Measurements from ENCODE around the gene GCK.
A peak's percentile ranks its signal among the peaks of the same experiment; 100 is the strongest.

Gene GCK

GRCh38 chr7:44138698-44139097, 50.5 kb downstream of the GCK start:
- in situ Hi-C loops (cut with MboI; ENCODE audit: low sequenced_read_pairs, unreplicated experiment) = no loop called here
- no peak for DNase-seq (ENCODE audit: low spot score)
- TF ChIP-seq, protein P1, sequence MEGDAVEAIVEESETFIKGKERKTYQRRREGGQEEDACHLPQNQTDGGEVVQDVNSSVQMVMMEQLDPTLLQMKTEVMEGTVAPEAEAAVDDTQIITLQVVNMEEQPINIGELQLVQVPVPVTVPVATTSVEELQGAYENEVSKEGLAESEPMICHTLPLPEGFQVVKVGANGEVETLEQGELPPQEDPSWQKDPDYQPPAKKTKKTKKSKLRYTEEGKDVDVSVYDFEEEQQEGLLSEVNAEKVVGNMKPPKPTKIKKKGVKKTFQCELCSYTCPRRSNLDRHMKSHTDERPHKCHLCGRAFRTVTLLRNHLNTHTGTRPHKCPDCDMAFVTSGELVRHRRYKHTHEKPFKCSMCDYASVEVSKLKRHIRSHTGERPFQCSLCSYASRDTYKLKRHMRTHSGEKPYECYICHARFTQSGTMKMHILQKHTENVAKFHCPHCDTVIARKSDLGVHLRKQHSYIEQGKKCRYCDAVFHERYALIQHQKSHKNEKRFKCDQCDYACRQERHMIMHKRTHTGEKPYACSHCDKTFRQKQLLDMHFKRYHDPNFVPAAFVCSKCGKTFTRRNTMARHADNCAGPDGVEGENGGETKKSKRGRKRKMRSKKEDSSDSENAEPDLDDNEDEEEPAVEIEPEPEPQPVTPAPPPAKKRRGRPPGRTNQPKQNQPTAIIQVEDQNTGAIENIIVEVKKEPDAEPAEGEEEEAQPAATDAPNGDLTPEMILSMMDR (IDR thresholded peaks at IDR 0.05; ENCODE audit: borderline replicate concordance, control extremely low read depth, extremely low read depth, insufficient read depth, missing control alignments) = no peak

DNA sequence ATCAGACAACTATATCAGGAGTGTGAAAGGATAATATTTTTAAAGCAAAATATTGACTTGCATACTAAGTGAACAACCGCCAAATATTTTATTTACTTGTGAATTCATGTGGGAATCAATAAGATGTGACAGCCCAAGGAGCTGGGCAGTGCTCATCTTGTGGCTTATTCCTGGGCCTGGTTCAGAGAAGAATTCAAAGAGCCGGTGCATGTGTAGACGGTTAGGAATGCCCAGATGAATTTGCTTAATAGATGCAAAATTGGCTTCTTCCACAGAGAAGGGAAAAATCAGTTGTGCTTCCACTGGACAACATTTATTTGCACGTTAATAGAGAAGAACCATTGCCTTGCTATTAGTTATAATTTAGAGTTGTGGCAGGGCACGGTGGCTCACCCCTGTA, 52.5 kb downstream of the GCK start:
- no peak for DNase-seq (ENCODE audit: low spot score)
- in situ Hi-C loops (cut with MboI; ENCODE audit: low sequenced_read_pairs, unreplicated experiment) = no loop called here

GRCh38 chr7:44134943-44135628, 54.2 kb downstream of the GCK start:
- in situ Hi-C loops (cut with MboI; ENCODE audit: low sequenced_read_pairs, unreplicated experiment) = no loop called here
- TF ChIP-seq, protein P1 (IDR thresholded peaks at IDR 0.05; ENCODE audit: borderline replicate concordance, control extremely low read depth, extremely low read depth, insufficient read depth, missing control alignments) = no peak
- no peak for DNase-seq (ENCODE audit: low spot score)

More for the DNA sequence above, 52.5 kb downstream of the GCK start:
- TF ChIP-seq, protein P1 (IDR thresholded peaks at IDR 0.05; ENCODE audit: borderline replicate concordance, control extremely low read depth, extremely low read depth, insufficient read depth, missing control alignments) = no peak

DNA sequence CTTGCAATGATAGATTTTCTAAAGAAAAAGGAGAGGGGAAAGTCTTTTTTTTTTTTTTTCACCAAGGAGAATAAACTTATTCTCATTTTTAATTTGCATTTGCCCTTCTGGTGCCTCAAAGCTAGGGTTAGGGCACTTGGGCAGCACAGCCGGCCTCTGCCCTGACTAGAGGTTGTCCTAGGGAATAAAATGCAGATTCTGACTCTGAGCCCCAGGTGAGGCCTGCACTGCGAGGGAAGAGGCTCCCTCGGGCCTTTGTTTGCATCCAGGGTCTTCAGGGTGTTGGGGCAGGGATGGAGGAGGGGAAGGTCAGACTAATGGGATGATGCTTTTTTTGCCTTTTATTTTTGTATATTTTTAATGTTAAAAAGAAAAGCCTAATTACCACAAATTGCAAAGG, 55.9 kb downstream of the GCK start:
- no peak for DNase-seq (ENCODE audit: low spot score)
- TF ChIP-seq, protein P1 (IDR thresholded peaks at IDR 0.05; ENCODE audit: borderline replicate concordance, control extremely low read depth, extremely low read depth, insufficient read depth, missing control alignments) = no peak
- in situ Hi-C loops (cut with MboI; ENCODE audit: low sequenced_read_pairs, unreplicated experiment) = no loop called here

DNA sequence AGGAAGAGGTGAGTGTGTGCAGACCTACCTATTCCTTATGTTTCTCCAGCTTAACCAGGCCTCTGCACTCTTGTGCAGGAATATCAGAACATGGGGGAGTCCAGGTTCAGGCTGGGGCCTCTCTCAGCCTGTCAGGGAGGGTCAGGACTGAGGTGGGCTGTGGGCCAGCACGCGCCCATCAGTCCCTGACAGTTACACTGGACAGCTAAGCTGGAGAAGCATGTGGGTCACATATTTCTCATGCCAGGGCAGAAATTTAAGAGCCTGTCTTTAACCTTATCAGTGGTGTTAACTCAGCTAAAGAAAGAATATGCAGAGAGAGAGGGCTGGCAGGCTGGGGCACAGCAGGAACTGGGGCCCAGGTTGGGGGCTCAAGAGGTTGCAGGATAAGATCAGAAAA, 57.2 kb downstream of the GCK start:
- in situ Hi-C loops (cut with MboI; ENCODE audit: low sequenced_read_pairs, unreplicated experiment) = no loop called here
- DNase-seq (ENCODE audit: low spot score) = no peak
- TF ChIP-seq, protein P1 (IDR thresholded peaks at IDR 0.05; ENCODE audit: borderline replicate concordance, control extremely low read depth, extremely low read depth, insufficient read depth, missing control alignments) = no peak

DNA sequence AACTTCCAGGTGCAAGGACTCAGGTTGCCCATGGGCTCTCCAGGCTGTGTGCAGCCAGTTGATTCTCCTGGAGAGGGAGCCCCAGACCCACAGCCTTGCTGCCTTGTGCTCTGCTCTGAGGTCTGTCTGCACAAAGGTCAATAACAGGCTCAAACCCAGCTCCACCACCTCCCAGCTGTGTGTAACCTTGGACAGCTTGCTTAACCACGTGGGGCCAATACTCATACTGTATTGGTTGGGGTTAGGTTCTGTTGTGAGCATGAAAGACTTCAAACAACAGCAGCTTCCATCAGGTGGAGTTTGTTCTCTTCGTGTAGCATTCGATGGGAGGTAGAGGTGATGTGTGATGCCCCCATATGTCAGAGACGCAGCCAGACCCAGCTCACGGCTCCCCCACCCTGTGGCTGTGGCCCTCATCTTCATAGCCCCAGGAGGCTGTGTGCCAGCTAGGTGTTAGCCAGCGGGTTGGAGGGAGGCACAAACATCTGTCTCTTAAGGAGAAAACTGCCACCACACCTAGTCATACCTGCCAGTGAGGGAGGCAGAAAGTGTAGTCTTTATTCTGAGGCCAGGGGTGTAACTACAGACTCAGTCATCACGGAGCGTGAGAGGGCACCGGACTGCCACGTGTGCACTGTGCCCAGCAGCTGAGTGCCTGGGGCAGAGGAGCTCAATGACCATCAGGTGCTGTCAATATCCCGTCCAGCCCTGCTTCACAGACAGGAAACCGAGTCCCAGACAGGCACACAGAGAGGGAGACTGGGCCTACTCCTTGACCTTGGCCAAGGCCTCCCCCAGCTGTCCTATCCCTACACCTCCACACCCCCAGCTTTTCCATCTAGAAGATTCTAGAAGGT, 57.8 kb downstream of the GCK start:
- TF ChIP-seq, protein P1 (IDR thresholded peaks at IDR 0.05; ENCODE audit: borderline replicate concordance, control extremely low read depth, extremely low read depth, insufficient read depth, missing control alignments) = peak; percentile 31
- no peak for DNase-seq (ENCODE audit: low spot score)
- in situ Hi-C loops (cut with MboI; ENCODE audit: low sequenced_read_pairs, unreplicated experiment) = no loop called here

All from GM13976 (cell line).